Mucosa of stomach (tissue), 1 donor: ENCODE data around the gene BUB1.
"Not testable (repeated sequence)": the region's sequence is repeated elsewhere in the genome, so short reads cannot be mapped to it uniquely, and the experiment has no call there.

Source experiments
- H3K27me3 ChIP-seq: one replicate; pipeline ENCODE4 v1.7.0; 2013; ENCODE audit warnings: mild to moderate bottlenecking, low read length; ENCODE audit not compliant: control insufficient read depth, insufficient read depth
- H3K36me3 ChIP-seq: one replicate; pipeline ENCODE4 v1.7.0; 2013; ENCODE audit warnings: low read length; ENCODE audit not compliant: control insufficient read depth, insufficient read depth
- H3K4me1 ChIP-seq: one replicate; pipeline ENCODE4 v1.7.0; 2013; ENCODE audit warnings: mild to moderate bottlenecking, low read length; ENCODE audit not compliant: control insufficient read depth, insufficient read depth
- H3K4me3 ChIP-seq: one replicate; pipeline ENCODE4 v1.7.0; 2013; ENCODE audit warnings: low read length
- H3K9ac ChIP-seq: one replicate; pipeline ENCODE4 v1.7.0; 2013; ENCODE audit warnings: mild to moderate bottlenecking, low read length, moderate library complexity
- H3K9me3 ChIP-seq: one replicate; pipeline ENCODE4 v1.7.0; 2013; ENCODE audit warnings: mild to moderate bottlenecking, low read length, moderate library complexity; ENCODE audit not compliant: control insufficient read depth
- donor health status: Pancreatic carcinoma.

The BUB1 gene

GRCh38 chr2:110608788-110609502 is 68.9 kb downstream of the BUB1 start:
- H3K9me3 ChIP-seq, H3K4me1 ChIP-seq, H3K27me3 ChIP-seq, H3K9ac ChIP-seq, H3K4me3 ChIP-seq, H3K36me3 ChIP-seq: not testable (repeated sequence)

GRCh38 chr2:110605057-110605456 is 72.8 kb downstream of the BUB1 start:
- H3K27me3 ChIP-seq, H3K9ac ChIP-seq, H3K36me3 ChIP-seq, H3K4me3 ChIP-seq, H3K9me3 ChIP-seq, H3K4me1 ChIP-seq: not testable (repeated sequence)

- H3K9me3 ChIP-seq, H3K4me3 ChIP-seq, H3K27me3 ChIP-seq, H3K4me1 ChIP-seq, H3K9ac ChIP-seq, H3K36me3 ChIP-seq: not testable (repeated sequence)
These were observed 73.8 kb downstream of the BUB1 start for GRCh38 chr2:110603917-110604591.

DNA sequence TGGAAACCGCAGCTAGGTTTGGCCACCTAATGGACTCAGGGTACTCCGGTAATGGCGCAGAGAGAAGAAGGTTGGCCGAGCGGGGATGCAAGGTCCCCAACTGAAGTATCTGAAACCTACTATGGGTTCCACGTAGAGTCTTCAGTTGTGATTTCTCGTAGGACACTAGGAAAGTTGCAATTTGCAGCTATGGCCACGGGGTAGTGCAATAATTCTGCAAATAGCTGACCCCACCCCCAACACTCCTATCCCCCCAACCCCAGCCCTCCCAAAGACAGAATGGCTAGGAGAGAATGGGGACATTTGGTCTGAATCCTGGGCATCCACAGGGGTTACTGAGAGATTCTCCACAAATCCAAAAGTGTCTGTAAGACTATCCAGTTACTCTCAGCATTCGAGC is 75.7 kb downstream of the BUB1 start:
- not testable (repeated sequence) for H3K9ac ChIP-seq, H3K36me3 ChIP-seq, H3K9me3 ChIP-seq, H3K4me1 ChIP-seq, H3K27me3 ChIP-seq, H3K4me3 ChIP-seq

- not testable (repeated sequence) for H3K4me1 ChIP-seq, H3K27me3 ChIP-seq, H3K36me3 ChIP-seq, H3K9me3 ChIP-seq, H3K9ac ChIP-seq, H3K4me3 ChIP-seq
These were observed 85.9 kb downstream of the BUB1 start for GRCh38 chr2:110591973-110592372.

DNA sequence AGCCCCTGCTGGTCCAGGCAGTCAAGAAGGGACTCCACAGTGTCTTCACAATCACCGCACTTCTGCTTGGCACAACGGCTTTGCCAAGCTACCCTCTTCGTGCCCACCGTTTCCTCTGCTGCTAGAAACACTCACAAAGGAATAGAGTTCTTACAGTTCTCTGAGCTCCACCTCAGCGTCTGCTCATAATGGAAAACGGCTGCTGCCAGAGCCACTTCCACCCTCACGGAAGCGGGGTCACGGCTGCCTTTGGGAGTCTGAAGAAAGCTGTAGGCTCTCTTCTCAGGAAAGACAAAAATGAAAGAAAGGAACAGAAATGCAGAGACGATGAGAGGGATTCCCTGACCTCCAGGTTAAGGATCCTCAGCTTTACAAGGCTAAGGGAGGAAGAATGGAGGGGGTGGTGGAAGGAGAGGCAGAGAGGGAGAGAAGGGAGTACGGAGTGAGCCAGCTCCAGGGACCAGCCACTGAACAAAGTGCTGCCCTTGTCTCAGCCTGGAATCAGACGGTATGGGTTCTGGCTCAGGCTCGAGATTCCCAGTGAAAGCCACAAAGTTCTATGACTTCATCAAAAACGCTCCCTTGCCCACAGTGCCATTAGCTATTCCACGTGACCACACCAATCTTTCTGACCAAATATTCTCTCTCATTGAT is 88.1 kb downstream of the BUB1 start:
- not testable (repeated sequence) for H3K9me3 ChIP-seq, H3K4me3 ChIP-seq, H3K4me1 ChIP-seq, H3K36me3 ChIP-seq, H3K9ac ChIP-seq, H3K27me3 ChIP-seq

GRCh38 chr2:110588520-110588919 is 89.3 kb downstream of the BUB1 start:
- not testable (repeated sequence) for H3K36me3 ChIP-seq, H3K9me3 ChIP-seq, H3K4me1 ChIP-seq, H3K9ac ChIP-seq, H3K27me3 ChIP-seq, H3K4me3 ChIP-seq
